MM.1S (cell line): ENCODE measurements around the gene TMEM19.
A peak's percentile ranks its signal among the peaks of the same experiment; 100 is the strongest.

Source experiments
- DNase-seq: peaks from one replicate; pipeline ENCODE4 v3.0.0-alpha.2; 2015
- H2AFZ ChIP-seq: fragments of 300-600 bp; sonication (generic); 2 replicates; pipeline ENCODE4 v1.6.0; 2016; ENCODE audit warnings: antibody characterized with exemption, low read length
- H3F3A ChIP-seq: fragments of 300-600 bp; sonication (generic); 2 replicates; pipeline ENCODE4 v1.6.1; 2016; ENCODE audit warnings: mild to moderate bottlenecking, antibody characterized with exemption, low read length, moderate library complexity, mixed read lengths; ENCODE audit not compliant: insufficient read depth
- H3K27ac ChIP-seq: fragments of 300-600 bp; sonication (generic); 2 replicates; pipeline ENCODE4 v1.5.1; 2016; ENCODE audit warnings: mild to moderate bottlenecking, low read length
- H3K27me3 ChIP-seq: fragments of 300-600 bp; sonication (generic); replicated peaks from 2 replicates; pipeline ENCODE4 v1.6.0; 2016; ENCODE audit warnings: low read length; ENCODE audit not compliant: insufficient read depth
- H3K36me3 ChIP-seq: fragments of 300-600 bp; sonication (generic); replicated peaks from 2 replicates; pipeline ENCODE4 v1.6.1; 2016; ENCODE audit warnings: mild to moderate bottlenecking, low read length, mixed read lengths; ENCODE audit not compliant: insufficient read depth
- H3K4me1 ChIP-seq: fragments of 300-600 bp; sonication (generic); 2 replicates; pipeline ENCODE4 v1.6.1; 2016; ENCODE audit warnings: low read length, mixed read lengths
- H3K4me2 ChIP-seq: fragments of 300-600 bp; sonication (generic); 2 replicates; pipeline ENCODE4 v1.6.0; 2016; ENCODE audit warnings: low read depth, low read length
- H3K4me3 ChIP-seq: fragments of 300-600 bp; sonication (generic); 2 replicates; pipeline ENCODE4 v1.5.1; 2016; ENCODE audit warnings: low read length, mixed read lengths
- H3K79me2 ChIP-seq: fragments of 300-600 bp; sonication (generic); 2 replicates; pipeline ENCODE4 v1.6.1; 2016; ENCODE audit warnings: mixed run types, low read length, mixed read lengths
- H3K9ac ChIP-seq: fragments of 300-600 bp; sonication (generic); 2 replicates; pipeline ENCODE4 v1.6.1; 2016; ENCODE audit warnings: low read length, mixed read lengths
- H3K9me2 ChIP-seq: fragments of 300-600 bp; sonication (generic); replicated peaks from 2 replicates; pipeline ENCODE4 v1.6.1; 2016; ENCODE audit warnings: mild to moderate bottlenecking, low read length, mixed read lengths; ENCODE audit not compliant: insufficient read depth
- H3K9me3 ChIP-seq: fragments of 300-600 bp; sonication (generic); replicated peaks from 2 replicates; pipeline ENCODE4 v1.6.1; 2016; ENCODE audit warnings: mild to moderate bottlenecking, low read length, mixed read lengths; ENCODE audit not compliant: insufficient read depth
- H4K20me1 ChIP-seq: fragments of 300-600 bp; sonication (generic); 2 replicates; pipeline ENCODE4 v1.6.1; 2016; ENCODE audit warnings: mild to moderate bottlenecking, low read length, moderate library complexity, mixed read lengths; ENCODE audit not compliant: insufficient read depth
- CTCF ChIP-seq: fragments of 300-600 bp; sonication (generic); IDR thresholded peaks from 2 replicates; pipeline ENCODE4 v1.5.1; 2016; ENCODE audit warnings: antibody characterized with exemption, low read length, mixed read lengths
- EZH2 ChIP-seq: fragments of 300-600 bp; sonication (generic); optimal IDR thresholded peaks from 2 replicates; pipeline ENCODE3; 2017; ENCODE audit warnings: low read depth, mild to moderate bottlenecking, antibody characterized with exemption, low read length, mixed read lengths
- EZH2phosphoT487 ChIP-seq: fragments of 300-600 bp; sonication (generic); IDR thresholded peaks from 2 replicates; pipeline ENCODE4 v1.6.1; 2018; ENCODE audit warnings: antibody characterized with exemption, low read length

Gene TMEM19

GRCh38 chr12:71685914-71686657 is at the start of gene TMEM19:
TSS of gene TMEM19 (plus strand) at chr12:71686082. CDS start at chr12:71686681, 599 bp downstream.
- Histone ChIP-seq H3K9me2 (no peaks in the 10 kb centered on the region), H3K36me3 (no peaks in the 10 kb centered on the region), H3K9me3 (no peaks in the 10 kb centered on the region), H2AFZ (peak within 1 kb of the TSS; percentile 85), H4K20me1 (no peaks in the 10 kb centered on the region), H3F3A (peaks cover 49% of the 10 kb centered on the region), H3K27ac (peak within 1 kb of the TSS; percentile 82), H3K27me3 (no peaks in the 10 kb centered on the region), H3K79me2 (peaks cover 38% of the 10 kb centered on the region), H3K9ac (peak within 1 kb of the TSS; percentile 81), H3K4me3 (peak within 1 kb of the TSS; percentile 75), H3K4me2 (peak within 1 kb of the TSS; percentile 93), H3K4me1 (peaks cover 10% of the 10 kb centered on the region; the same call in 1 of the 2 replicates)
- TF ChIP-seq EZH2 = no peak
- peak; percentile 41 for TF ChIP-seq CTCF
- TF ChIP-seq EZH2phosphoT487 = no peak
- peak; percentile 93 for DNase-seq

- H3K9me2 ChIP-seq = no peaks in the 10 kb centered on the region
- no peaks in the 10 kb centered on the region for H3K9me3 ChIP-seq
- H3K27ac ChIP-seq = no peak overlapping the region
- H3K4me3 ChIP-seq = no peak overlapping the region
- no peaks in the 10 kb centered on the region for H3K4me1 ChIP-seq
- no peak overlapping the region for H3K9ac ChIP-seq
- H2AFZ ChIP-seq = no peak overlapping the region
- peak; percentile 74 for TF ChIP-seq CTCF
- no peak for TF ChIP-seq EZH2
- no peak for TF ChIP-seq EZH2phosphoT487
- H4K20me1 ChIP-seq = no peaks in the 10 kb centered on the region; the same call in 1 of the 2 replicates
- H3K36me3 ChIP-seq = peaks cover 25% of the 10 kb centered on the region
- H3K79me2 ChIP-seq = peaks cover 14% of the 10 kb centered on the region; the same call in 1 of the 2 replicates
- DNase-seq = peak; percentile 76
- H3K4me2 ChIP-seq = no peak overlapping the region
- H3K27me3 ChIP-seq = no peaks in the 10 kb centered on the region
- H3F3A ChIP-seq = peaks cover 3% of the 10 kb centered on the region; the same call in 1 of the 2 replicates
Measured at GRCh38 chr12:71636704-71637115, 49.2 kb upstream of the TMEM19 start.

GRCh38 chr12:71638499-71638898 is 47.4 kb upstream of the TMEM19 start:
- Histone ChIP-seq H2AFZ (no peak overlapping the region), H3K9me3 (no peaks in the 10 kb centered on the region), H3K9me2 (no peaks in the 10 kb centered on the region), H3K27ac (no peak overlapping the region), H4K20me1 (no peaks in the 10 kb centered on the region; the same call in 1 of the 2 replicates), H3K4me1 (peaks cover 6% of the 10 kb centered on the region; the same call in 1 of the 2 replicates), H3K36me3 (peaks cover 20% of the 10 kb centered on the region), H3K4me3 (no peak overlapping the region), H3K79me2 (peaks cover 14% of the 10 kb centered on the region; the same call in 1 of the 2 replicates), H3K4me2 (no peak overlapping the region), H3F3A (peaks cover 7% of the 10 kb centered on the region; the same call in 1 of the 2 replicates), H3K9ac (no peak overlapping the region), H3K27me3 (no peaks in the 10 kb centered on the region)
- TF ChIP-seq CTCF (no peak), EZH2phosphoT487 (no peak), EZH2 (no peak)
- no peak for DNase-seq
